HG03175 (cell line): Measurements from ENCODE around the gene CAPRIN1.
"Not testable (repeated sequence)": the region's sequence is repeated elsewhere in the genome, so short reads cannot be mapped to it uniquely, and the experiment has no call there.

Experiments used
- ATAC-seq: cut with Tn5 transposase; IDR thresholded peaks from one replicate; pipeline ENCODE4 v1.9.1; 2021; ENCODE audit warnings: mild to moderate bottlenecking, moderate library complexity; ENCODE audit not compliant: unreplicated experiment

CAPRIN1 gene

GRCh38 chr11:34050581-34051348 lies 766 bp upstream of the CAPRIN1 start:
- ATAC-seq: no peak

GRCh38 chr11:34052036-34052607 lies 591 bp downstream of the CAPRIN1 start:
- ATAC-seq: peak; percentile 51

- ATAC-seq: no peak
Observed at GRCh38 chr11:34052608-34053160, 1.2 kb downstream of the CAPRIN1 start.

- ATAC-seq: peak; percentile 43
Observed at GRCh38 chr11:34053161-34053686, 1.7 kb downstream of the CAPRIN1 start.

- ATAC-seq: not testable (repeated sequence)
Observed at GRCh38 chr11:34054351-34054750, 2.8 kb downstream of the CAPRIN1 start.

GRCh38 chr11:34055218-34056000 lies 3.9 kb downstream of the CAPRIN1 start:
- no peak for ATAC-seq

GRCh38 chr11:34056672-34057071 lies 5.1 kb downstream of the CAPRIN1 start:
- no peak for ATAC-seq

- no peak for ATAC-seq
Observed at GRCh38 chr11:34063061-34063795, 11.7 kb downstream of the CAPRIN1 start.

GRCh38 chr11:34064291-34064690 lies 12.8 kb downstream of the CAPRIN1 start:
- no peak for ATAC-seq

- no peak for ATAC-seq
Observed at GRCh38 chr11:34065505-34066203, 14.1 kb downstream of the CAPRIN1 start.

- not testable (repeated sequence) for ATAC-seq
Observed at GRCh38 chr11:34066766-34067165, 15.2 kb downstream of the CAPRIN1 start.

- peak; percentile 62 for ATAC-seq
Observed at GRCh38 chr11:34067383-34068065, 16.0 kb downstream of the CAPRIN1 start.

GRCh38 chr11:34068111-34068510 lies 16.6 kb downstream of the CAPRIN1 start:
- no peak for ATAC-seq

GRCh38 chr11:34071306-34071705 lies 19.8 kb downstream of the CAPRIN1 start:
- not testable (repeated sequence) for ATAC-seq

- ATAC-seq: no peak
Observed at GRCh38 chr11:34072041-34072440, 20.5 kb downstream of the CAPRIN1 start.

GRCh38 chr11:34072832-34073231 lies 21.3 kb downstream of the CAPRIN1 start:
- no peak for ATAC-seq

- ATAC-seq: no peak
Observed at GRCh38 chr11:34074391-34074790, 22.9 kb downstream of the CAPRIN1 start.

- no peak for ATAC-seq
Observed at GRCh38 chr11:34075178-34075820, 23.8 kb downstream of the CAPRIN1 start.

GRCh38 chr11:34080609-34081008 lies 29.1 kb downstream of the CAPRIN1 start:
- no peak for ATAC-seq
